GM19025 (cell line): ENCODE measurements around the gene TSNAX.

Experiments
- ATAC-seq: cut with Tn5 transposase; IDR thresholded peaks from one replicate; pipeline ENCODE4 v1.9.1; 2021; ENCODE audit warnings: mild to moderate bottlenecking, low read depth, moderate library complexity; ENCODE audit not compliant: unreplicated experiment

TSNAX gene

GRCh38 chr1:231518485-231519034 lies 9.9 kb upstream of the TSNAX start:
- ATAC-seq, result no peak

- no peak for ATAC-seq
These were observed 9.3 kb upstream of the TSNAX start for GRCh38 chr1:231519166-231519565.

GRCh38 chr1:231522038-231522437 lies 6.4 kb upstream of the TSNAX start:
- ATAC-seq, result no peak

GRCh38 chr1:231522931-231523642 lies 5.4 kb upstream of the TSNAX start:
- no peak for ATAC-seq

GRCh38 chr1:231523816-231524215 lies 4.7 kb upstream of the TSNAX start:
- no peak for ATAC-seq

GRCh38 chr1:231526536-231526935 lies 1.9 kb upstream of the TSNAX start:
- ATAC-seq, result no peak

GRCh38 chr1:231527586-231528171 lies 790 bp upstream of the TSNAX start:
- peak; percentile 18 for ATAC-seq

GRCh38 chr1:231533240-231533639 lies 4.8 kb downstream of the TSNAX start:
- ATAC-seq, result no peak

- ATAC-seq, result no peak
These were observed 6.3 kb downstream of the TSNAX start for GRCh38 chr1:231534703-231535159.

- no peak for ATAC-seq
These were observed 7.6 kb downstream of the TSNAX start for GRCh38 chr1:231536099-231536498.

- ATAC-seq, result no peak
These were observed 12.4 kb downstream of the TSNAX start for GRCh38 chr1:231540847-231541246.

- no peak for ATAC-seq
These were observed 13.4 kb downstream of the TSNAX start for GRCh38 chr1:231541842-231542241.

- no peak for ATAC-seq
These were observed 16.6 kb downstream of the TSNAX start for GRCh38 chr1:231544943-231545592.

- no peak for ATAC-seq
These were observed 18.2 kb downstream of the TSNAX start for GRCh38 chr1:231546693-231547092.

- no peak for ATAC-seq
These were observed 21.4 kb downstream of the TSNAX start for GRCh38 chr1:231549733-231550447.

GRCh38 chr1:231550448-231550781 lies 21.9 kb downstream of the TSNAX start:
- ATAC-seq, result no peak

GRCh38 chr1:231553320-231553719 lies 24.9 kb downstream of the TSNAX start:
- no peak for ATAC-seq

- ATAC-seq, result no peak
These were observed 26.5 kb downstream of the TSNAX start for GRCh38 chr1:231554969-231555368.

GRCh38 chr1:231557411-231557810 lies 28.9 kb downstream of the TSNAX start:
- ATAC-seq, result no peak

GRCh38 chr1:231557898-231558707 lies 29.6 kb downstream of the TSNAX start:
- ATAC-seq, result no peak
